ENCODE results near the gene NHSL2. TPM values are rescaled to one million over a fixed set of nuclear protein-coding genes. Genes with fewer than 3 reads are reported as not detected.
A peak's percentile ranks its signal among the peaks of the same experiment; 100 is the strongest.

The NHSL2 gene
- total RNA-seq, 2 experiments from 2014 or later: 0.45 to 2.2 TPM

DNA sequence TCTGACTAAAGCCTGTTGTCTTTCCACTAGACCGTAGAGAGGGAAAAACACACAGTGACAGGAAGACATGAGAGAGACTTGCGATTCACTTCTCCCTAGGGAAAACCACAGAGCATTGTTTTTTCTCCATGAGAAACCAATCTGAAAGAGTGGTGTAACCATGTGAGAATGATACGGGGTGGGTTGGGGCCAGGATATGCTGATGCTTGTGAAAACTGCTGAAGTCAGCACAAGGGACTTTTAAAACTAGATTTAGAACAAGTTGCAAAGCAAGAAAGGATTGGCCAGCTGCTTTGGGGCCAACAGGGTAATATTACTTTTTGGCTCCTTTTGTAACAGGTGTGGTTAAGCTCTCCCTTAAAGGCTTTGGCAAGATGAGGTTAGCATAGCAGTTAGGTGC lies 66.1 kb downstream of the NHSL2 start:
- Mint-ChIP-seq H3K4me1 (no peaks in the 10 kb centered on the region), H3K27ac (no peak overlapping the region), H3K9me3 (ENCODE audit: low read depth) (no peaks in the 10 kb centered on the region), H3K4me3 (no peak overlapping the region), H3K36me3 (no peaks in the 10 kb centered on the region), H3K27me3 (peaks cover 7% of the 10 kb centered on the region)
- ATAC-seq (no peak), DNase-seq (no peak)
- CTCF ChIA-PET: no interaction called here

DNA sequence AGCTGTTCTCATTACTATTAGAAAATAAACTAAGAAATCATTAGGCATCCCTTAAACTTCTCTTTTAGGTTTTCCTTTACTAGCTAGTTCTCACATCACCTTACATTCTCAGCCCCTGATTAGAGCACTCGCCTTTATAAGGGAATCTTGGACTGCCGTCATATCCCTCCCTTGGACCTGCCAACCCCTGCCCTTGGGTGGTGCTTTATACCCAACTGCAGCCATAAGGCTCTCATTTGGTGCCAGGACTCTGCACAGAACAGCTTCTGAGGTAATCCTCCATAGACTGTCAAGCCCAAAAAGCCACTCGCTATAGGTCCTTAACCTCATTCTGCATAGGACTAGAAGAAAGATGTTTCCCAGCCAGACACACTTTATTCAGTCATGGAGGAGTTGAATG lies 67.5 kb downstream of the NHSL2 start:
- Mint-ChIP-seq H3K4me1 (no peaks in the 10 kb centered on the region), H3K27ac (no peak overlapping the region), H3K4me3 (no peak overlapping the region), H3K9me3 (ENCODE audit: low read depth) (no peaks in the 10 kb centered on the region), H3K27me3 (peaks cover 17% of the 10 kb centered on the region), H3K36me3 (no peaks in the 10 kb centered on the region)
- CTCF ChIA-PET: no interaction called here
- ATAC-seq: no peak
- DNase-seq: no peak

- Mint-ChIP-seq H3K9me3 (ENCODE audit: low read depth) (no peaks in the 10 kb centered on the region), H3K27ac (no peak overlapping the region), H3K36me3 (no peaks in the 10 kb centered on the region), H3K27me3 (peaks cover 2% of the 10 kb centered on the region), H3K4me3 (no peak overlapping the region), H3K4me1 (peaks cover 23% of the 10 kb centered on the region)
- DNase-seq (no peak), ATAC-seq (no peak)
- CTCF ChIA-PET: no interaction called here
Measured at GRCh38 chrX:71989768-71990426, 79.3 kb downstream of the NHSL2 start.

GRCh38 chrX:71990518-71990917 lies 79.9 kb downstream of the NHSL2 start:
- Mint-ChIP-seq H3K4me3 (no peak overlapping the region), H3K4me1 (peaks cover 26% of the 10 kb centered on the region), H3K9me3 (ENCODE audit: low read depth) (no peaks in the 10 kb centered on the region), H3K36me3 (no peaks in the 10 kb centered on the region), H3K27ac (no peak overlapping the region), H3K27me3 (peaks cover 2% of the 10 kb centered on the region)
- no peak for DNase-seq
- CTCF ChIA-PET: no interaction called here
- no peak for ATAC-seq

DNA sequence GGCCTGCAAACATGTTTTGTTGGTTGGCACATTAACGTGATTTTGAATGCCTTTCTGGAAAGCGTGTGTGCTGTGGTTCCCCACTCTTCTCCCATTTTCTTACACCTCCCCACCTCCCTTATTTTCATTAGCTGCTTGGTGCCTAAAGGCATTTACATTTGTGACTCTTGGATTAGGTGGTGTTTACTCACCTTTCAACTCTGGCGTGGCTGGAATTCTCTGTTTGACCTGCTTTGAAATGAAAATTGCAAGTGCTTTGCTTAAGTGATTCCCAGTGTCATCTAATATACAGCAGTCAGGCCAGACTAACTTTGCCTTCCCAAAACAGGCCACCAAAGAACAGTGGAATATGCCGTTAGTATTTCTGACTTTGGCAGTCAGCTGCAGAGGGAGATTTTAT lies 80.5 kb downstream of the NHSL2 start:
- peaks cover 2% of the 10 kb centered on the region for H3K27me3 Mint-ChIP-seq
- H3K4me3 Mint-ChIP-seq: no peak overlapping the region
- no peak overlapping the region for H3K27ac Mint-ChIP-seq
- CTCF ChIA-PET: interaction anchor here (0.7 kb wide), 1 partner anchor 31 kb away, joined by 3 read pairs; no protein-coding TSS in a partner anchor
- peaks cover 26% of the 10 kb centered on the region for H3K4me1 Mint-ChIP-seq
- no peak for DNase-seq
- no peaks in the 10 kb centered on the region for H3K9me3 Mint-ChIP-seq (ENCODE audit: low read depth)
- no peaks in the 10 kb centered on the region for H3K36me3 Mint-ChIP-seq
- ATAC-seq: no peak

GRCh38 chrX:71992711-71993110 lies 82.1 kb downstream of the NHSL2 start:
- Mint-ChIP-seq H3K27me3 (no peaks in the 10 kb centered on the region), H3K27ac (peak overlapping the region; percentile 77), H3K36me3 (no peaks in the 10 kb centered on the region), H3K9me3 (ENCODE audit: low read depth) (no peaks in the 10 kb centered on the region), H3K4me1 (peaks cover 26% of the 10 kb centered on the region), H3K4me3 (no peak overlapping the region)
- ATAC-seq (peak; percentile 93), DNase-seq (peak; percentile 84)
- CTCF ChIA-PET: interaction anchor here (0.8 to 1.1 kb wide), 4 partner anchors 12 to 134 kb away, joined by 3 read pairs; no protein-coding TSS in a partner anchor

- no peaks in the 10 kb centered on the region for H3K27me3 Mint-ChIP-seq
- no peak for ATAC-seq
- no peak overlapping the region for H3K4me3 Mint-ChIP-seq
- H3K27ac Mint-ChIP-seq: peak overlapping the region; percentile 77
- H3K9me3 Mint-ChIP-seq (ENCODE audit: low read depth): no peaks in the 10 kb centered on the region
- H3K36me3 Mint-ChIP-seq: no peaks in the 10 kb centered on the region
- H3K4me1 Mint-ChIP-seq: peaks cover 26% of the 10 kb centered on the region
- DNase-seq: no peak
- CTCF ChIA-PET: interaction anchor here (1.0 kb wide), 1 partner anchor 12 kb away, joined by 3 read pairs; no protein-coding TSS in a partner anchor
Measured at GRCh38 chrX:71993371-71993770, 82.7 kb downstream of the NHSL2 start.

DNA sequence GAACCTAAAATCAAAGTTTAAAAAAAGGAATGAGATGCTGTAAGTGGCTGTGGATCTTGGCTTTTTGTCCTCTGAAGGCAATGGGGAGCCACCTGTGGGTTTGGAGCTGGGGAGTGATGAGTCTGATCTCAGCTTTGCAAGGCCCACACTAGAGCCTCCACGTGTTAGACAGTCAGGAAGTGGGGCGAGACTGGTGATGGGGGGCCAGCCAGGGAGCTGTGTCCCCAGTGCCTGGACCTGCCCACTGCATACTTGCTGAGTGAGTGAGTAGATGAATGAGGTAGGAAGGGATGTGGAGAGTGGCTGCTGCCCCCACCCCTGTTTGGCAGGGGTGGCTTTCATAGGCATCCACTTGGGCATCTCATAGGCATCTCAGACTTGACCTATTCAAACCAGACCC lies 84.0 kb downstream of the NHSL2 start:
- no peak overlapping the region for H3K4me3 Mint-ChIP-seq

DNA sequence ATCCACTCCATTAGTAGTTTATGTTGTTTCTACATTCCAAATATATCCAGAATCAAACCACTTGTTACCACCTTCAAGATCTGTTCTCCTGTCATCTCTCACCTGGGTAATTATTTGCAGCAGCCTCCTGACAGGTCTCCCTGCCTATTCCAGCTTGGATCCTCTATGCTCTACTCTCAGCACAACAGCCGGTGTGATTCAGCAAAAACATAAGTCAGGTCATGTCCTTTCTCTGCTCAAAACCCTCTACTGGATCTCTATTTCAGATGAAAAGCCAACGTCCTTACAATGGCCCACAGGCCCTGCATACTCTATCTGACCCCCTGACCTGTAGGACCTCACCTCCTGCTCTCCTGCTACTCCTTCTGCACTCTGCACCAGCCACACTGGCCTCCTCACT lies 84.5 kb downstream of the NHSL2 start:
- peaks cover 26% of the 10 kb centered on the region for H3K4me1 Mint-ChIP-seq
- H3K9me3 Mint-ChIP-seq (ENCODE audit: low read depth): no peaks in the 10 kb centered on the region
- peaks cover 2% of the 10 kb centered on the region for H3K27me3 Mint-ChIP-seq
- H3K4me3 Mint-ChIP-seq: no peak overlapping the region
- DNase-seq (no peak), ATAC-seq (no peak)
- no peaks in the 10 kb centered on the region for H3K36me3 Mint-ChIP-seq
- CTCF ChIA-PET: no interaction called here
- H3K27ac Mint-ChIP-seq: no peak overlapping the region

More for the DNA sequence above, 84.0 kb downstream of the NHSL2 start:
- H3K9me3 Mint-ChIP-seq (ENCODE audit: low read depth): no peaks in the 10 kb centered on the region
- peaks cover 26% of the 10 kb centered on the region for H3K4me1 Mint-ChIP-seq
- CTCF ChIA-PET: no interaction called here
- ATAC-seq: no peak
- peaks cover 2% of the 10 kb centered on the region for H3K27me3 Mint-ChIP-seq
- H3K27ac Mint-ChIP-seq: no peak overlapping the region
- DNase-seq: no peak
- no peaks in the 10 kb centered on the region for H3K36me3 Mint-ChIP-seq

- Mint-ChIP-seq H3K36me3 (no peaks in the 10 kb centered on the region), H3K4me3 (no peak overlapping the region), H3K4me1 (peaks cover 26% of the 10 kb centered on the region), H3K27ac (no peak overlapping the region), H3K27me3 (peaks cover 8% of the 10 kb centered on the region), H3K9me3 (ENCODE audit: low read depth) (no peaks in the 10 kb centered on the region)
- no peak for ATAC-seq
- CTCF ChIA-PET: interaction anchor here (1.1 kb wide), 1 partner anchor 129 kb away, joined by 3 read pairs; no protein-coding TSS in a partner anchor
- no peak for DNase-seq
Measured at GRCh38 chrX:71996136-71996535, 85.5 kb downstream of the NHSL2 start.

DNA sequence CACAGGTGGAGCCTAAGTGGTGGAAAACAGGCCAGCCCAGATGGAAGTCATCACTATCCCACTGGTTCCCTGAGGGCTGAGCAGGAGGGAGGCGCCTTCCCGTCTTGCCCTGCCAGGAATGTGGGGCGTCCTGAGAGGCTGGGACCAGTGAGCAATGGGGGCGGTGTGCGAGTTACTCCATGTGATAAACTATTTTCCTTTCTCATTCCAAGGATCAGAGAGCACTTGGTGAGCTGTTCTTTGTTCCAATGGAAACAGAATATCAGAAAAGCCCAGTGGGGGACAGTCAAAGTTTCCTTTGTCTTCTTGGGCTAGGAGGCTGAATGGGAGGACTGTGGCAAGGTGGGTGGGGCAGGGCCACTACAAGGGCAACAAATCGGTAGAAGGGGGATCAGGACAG lies 86.2 kb downstream of the NHSL2 start:
- H3K4me1 Mint-ChIP-seq: peaks cover 27% of the 10 kb centered on the region
- DNase-seq: no peak
- CTCF ChIA-PET: interaction anchor here (1.1 to 2.6 kb wide), 3 partner anchors 25 to 130 kb away, joined by 3 to 16 read pairs (median 3); no protein-coding TSS in a partner anchor
- H3K36me3 Mint-ChIP-seq: no peaks in the 10 kb centered on the region
- no peak for ATAC-seq
- H3K9me3 Mint-ChIP-seq (ENCODE audit: low read depth): no peaks in the 10 kb centered on the region
- peaks cover 12% of the 10 kb centered on the region for H3K27me3 Mint-ChIP-seq
- H3K27ac Mint-ChIP-seq: no peak overlapping the region
- H3K4me3 Mint-ChIP-seq: no peak overlapping the region

DNA sequence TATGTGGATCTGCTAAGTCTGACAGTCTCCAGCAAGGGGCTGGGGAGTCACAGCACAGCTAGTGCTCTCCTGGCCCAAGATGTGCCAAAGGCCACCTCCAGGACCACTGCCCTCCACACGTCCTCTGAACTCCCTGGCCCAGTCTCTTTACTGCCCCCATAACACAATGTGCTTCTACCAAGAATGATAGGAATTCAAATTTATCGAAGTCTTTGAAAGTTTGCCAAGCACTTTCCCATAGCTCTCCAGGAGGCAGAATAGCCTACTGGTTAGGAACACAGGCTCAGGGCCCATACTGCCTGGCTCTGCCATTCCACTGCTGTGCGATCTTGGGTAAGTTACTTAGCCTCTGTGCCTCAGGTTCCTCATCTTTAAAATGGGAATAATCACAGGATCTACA lies 86.7 kb downstream of the NHSL2 start:
- Mint-ChIP-seq H3K4me3 (no peak overlapping the region), H3K36me3 (no peaks in the 10 kb centered on the region), H3K27ac (no peak overlapping the region), H3K27me3 (peaks cover 13% of the 10 kb centered on the region), H3K4me1 (peaks cover 22% of the 10 kb centered on the region), H3K9me3 (ENCODE audit: low read depth) (no peaks in the 10 kb centered on the region)
- ATAC-seq (no peak), DNase-seq (no peak)
- CTCF ChIA-PET: interaction anchor here (1.0 to 2.6 kb wide), 4 partner anchors 9 to 130 kb away, joined by 3 to 16 read pairs (median 3); no protein-coding TSS in a partner anchor

GRCh38 chrX:71998836-71999509 lies 88.3 kb downstream of the NHSL2 start:
- peak; percentile 67 for ATAC-seq
- no peak overlapping the region for H3K27ac Mint-ChIP-seq
- no peak overlapping the region for H3K4me3 Mint-ChIP-seq
- H3K4me1 Mint-ChIP-seq: peaks cover 8% of the 10 kb centered on the region
- H3K27me3 Mint-ChIP-seq: peaks cover 13% of the 10 kb centered on the region
- no peaks in the 10 kb centered on the region for H3K9me3 Mint-ChIP-seq (ENCODE audit: low read depth)
- no peaks in the 10 kb centered on the region for H3K36me3 Mint-ChIP-seq
- CTCF ChIA-PET: interaction anchor here (0.8 to 2.6 kb wide), 7 partner anchors 11 to 128 kb away, joined by 3 to 16 read pairs (median 4); no protein-coding TSS in a partner anchor
- DNase-seq: peak; percentile 52

DNA sequence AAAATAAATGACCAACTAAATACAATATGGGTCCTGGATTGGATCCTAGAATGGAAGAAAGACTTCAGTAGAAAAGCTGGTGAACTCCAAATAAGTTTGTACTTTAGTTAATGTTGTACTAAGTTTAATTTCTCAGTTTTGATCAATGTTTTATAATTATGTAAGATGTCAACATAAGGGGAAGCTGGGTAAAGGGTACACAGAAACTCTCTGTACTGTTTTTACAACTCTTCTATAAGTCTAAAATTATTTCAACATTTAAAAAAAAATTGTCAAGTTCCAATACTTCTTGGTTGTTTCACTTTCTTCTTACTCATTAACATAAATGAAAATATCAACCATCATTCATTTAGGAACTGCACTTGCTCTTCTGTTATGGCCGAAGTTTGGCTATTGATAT lies 88.9 kb downstream of the NHSL2 start:
- Mint-ChIP-seq H3K36me3 (no peaks in the 10 kb centered on the region), H3K27me3 (peaks cover 13% of the 10 kb centered on the region), H3K9me3 (ENCODE audit: low read depth) (no peaks in the 10 kb centered on the region), H3K4me1 (peaks cover 7% of the 10 kb centered on the region), H3K4me3 (no peak overlapping the region), H3K27ac (no peak overlapping the region)
- CTCF ChIA-PET: interaction anchor here (0.9 kb wide), 1 partner anchor 19 kb away, joined by 4 read pairs; no protein-coding TSS in a partner anchor
- DNase-seq: no peak
- no peak for ATAC-seq

All from activated CD8-positive, alpha-beta memory T cell treated with anti-CD3 and anti-CD28 coated beads, Interleukin-2, amount 10 ng/mL, durations not matched to agents 7 days and 5 days (primary cell).